Right kidney (tissue), 1 donor: ENCODE data around the gene BID.
A peak's percentile ranks its signal among the peaks of the same experiment; 100 is the strongest.
"Not testable (repeated sequence)": the region's sequence is repeated elsewhere in the genome, so short reads cannot be mapped to it uniquely, and the experiment has no call there.

Experiments
- DNase-seq: peaks from one replicate; pipeline ENCODE4 v3.0.0-alpha.2; 2016

Gene BID

GRCh38 chr22:17772249-17772957 is 1.9 kb downstream of the BID start:
- no peak for DNase-seq

DNA sequence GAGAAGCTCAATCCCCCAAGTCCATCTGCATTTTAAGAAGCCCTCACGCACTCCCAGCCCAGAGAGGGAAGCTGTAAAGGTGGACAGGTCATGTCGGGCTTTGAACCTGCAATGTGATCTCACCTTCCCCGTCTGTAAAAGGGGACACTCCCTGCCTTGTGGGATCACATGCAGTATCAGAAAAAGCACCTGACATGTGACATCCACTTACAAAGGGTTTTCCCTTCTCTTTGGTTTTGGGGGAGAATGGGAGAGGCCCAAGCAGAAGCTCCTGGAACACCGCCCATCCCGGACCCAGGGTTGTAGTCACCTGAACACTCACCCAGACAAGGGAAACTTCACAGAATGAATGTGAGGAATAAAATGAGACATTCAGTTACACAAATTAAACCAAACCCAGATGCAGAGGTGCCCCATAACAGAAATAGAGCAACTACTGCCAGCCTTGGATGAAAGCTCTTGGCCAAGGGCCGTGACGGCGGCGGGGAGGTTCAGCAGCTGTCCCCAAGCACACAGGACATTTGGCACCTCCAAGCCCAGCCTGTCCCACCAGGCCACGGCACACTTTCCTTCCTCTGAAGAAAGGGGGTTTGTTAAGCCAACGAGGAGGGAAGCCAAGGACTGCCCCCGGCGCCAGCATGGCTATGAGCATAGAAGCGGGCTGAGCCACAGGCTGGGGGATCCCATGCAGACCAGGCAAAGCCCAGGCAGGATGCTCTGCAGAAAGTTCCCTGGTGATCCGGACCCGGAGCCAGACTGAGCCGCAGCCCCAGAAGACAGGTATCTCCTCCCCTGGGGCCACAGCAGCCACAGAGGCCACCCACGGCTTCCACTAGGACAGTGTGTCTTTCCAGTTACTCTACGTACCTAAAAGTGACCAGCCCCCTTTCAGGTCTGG is 3.8 kb downstream of the BID start:
- no peak for DNase-seq

DNA sequence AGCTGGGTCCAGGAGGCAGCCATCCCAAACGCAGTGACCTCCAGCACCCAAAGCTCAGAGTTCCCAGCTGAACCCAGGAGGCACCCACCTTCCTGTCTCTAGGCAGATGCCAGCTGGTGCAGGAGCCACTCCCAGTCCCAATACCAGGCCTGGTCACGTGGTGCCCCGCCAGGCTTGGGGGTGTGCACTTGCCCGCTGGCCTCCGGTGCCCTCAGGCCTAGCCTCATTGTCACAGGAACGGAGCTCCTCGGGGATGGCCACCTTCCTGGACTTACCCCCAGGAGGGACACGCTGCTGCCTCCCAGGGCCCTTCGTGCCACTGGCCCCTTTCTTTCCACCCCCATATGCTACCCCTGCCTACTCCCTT is 4.6 kb downstream of the BID start:
- DNase-seq, result no peak

DNA sequence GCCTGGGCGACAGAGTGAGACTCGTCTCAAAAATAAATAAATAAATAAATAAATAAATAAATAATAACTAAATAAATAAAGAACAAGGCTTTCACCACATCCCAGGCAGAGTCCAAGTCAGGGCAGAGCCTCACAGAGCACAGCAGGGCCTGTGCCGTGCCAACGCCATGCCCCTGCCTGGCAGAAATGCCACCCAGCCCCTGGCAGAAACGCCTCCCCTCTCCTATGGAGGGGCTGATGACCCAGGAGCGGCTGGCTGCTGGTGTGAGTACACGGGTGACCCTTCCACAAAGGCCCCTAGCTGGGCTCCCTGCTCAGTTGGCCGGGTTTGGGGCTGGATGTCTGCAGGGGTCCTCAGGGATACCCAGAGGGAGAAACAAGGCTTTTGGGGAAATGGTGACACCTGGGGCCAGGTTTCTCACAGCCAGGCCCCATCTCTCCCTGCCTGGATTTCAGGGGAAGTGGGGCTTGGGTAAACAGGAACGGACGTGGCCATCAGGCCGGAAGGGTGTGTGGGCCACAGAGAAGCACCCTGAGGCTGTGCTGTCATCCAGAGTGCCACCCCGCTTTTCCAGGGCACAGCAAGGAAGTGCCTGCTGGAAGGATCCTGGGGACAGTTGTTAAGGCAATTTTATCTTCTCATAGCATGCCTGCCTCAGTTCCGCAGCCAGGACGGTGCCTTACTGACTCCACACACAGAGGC is 5.1 kb downstream of the BID start:
- DNase-seq, result no peak

DNA sequence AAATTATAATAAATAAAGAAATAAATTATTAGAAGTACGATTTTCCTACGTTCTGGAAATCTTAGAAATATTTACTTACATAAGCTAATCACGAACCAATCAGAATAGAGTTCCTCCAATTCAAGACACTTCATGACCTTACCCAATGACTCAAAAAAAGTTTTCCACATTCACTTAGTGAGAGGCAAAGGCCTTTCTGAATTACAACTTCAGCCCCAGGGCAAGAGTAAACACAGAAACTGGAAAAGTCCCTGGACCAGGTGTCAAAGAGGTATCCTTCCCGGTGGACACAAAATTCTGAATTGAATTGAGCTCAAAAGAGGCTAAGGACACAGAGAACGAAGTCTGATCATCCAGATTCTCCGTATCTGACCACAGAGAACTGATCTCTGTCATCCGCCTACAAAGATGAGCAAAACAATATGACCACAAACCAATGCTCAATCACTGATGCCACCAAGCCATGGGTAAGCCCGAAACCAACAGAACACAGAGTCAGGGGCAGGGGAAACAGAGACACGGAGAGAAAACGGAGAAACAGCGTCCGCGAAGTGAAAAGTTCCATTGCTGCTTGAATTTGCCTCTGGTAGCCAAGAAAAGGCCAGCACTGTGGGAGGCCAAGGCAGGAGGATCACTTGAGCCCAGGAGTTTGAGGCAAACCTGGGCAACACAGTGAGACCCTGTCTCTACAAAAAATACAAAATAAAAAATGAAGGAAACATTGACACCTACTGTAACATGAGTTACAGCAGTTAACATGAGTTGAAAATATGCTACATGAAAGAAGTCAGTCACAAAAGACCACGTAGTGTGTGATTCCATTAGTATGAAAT is 6.8 kb downstream of the BID start:
- DNase-seq, result no peak

GRCh38 chr22:17764852-17765251 is 9.4 kb downstream of the BID start:
- not testable (repeated sequence) for DNase-seq

GRCh38 chr22:17764036-17764435 is 10.2 kb downstream of the BID start:
- no peak for DNase-seq

DNA sequence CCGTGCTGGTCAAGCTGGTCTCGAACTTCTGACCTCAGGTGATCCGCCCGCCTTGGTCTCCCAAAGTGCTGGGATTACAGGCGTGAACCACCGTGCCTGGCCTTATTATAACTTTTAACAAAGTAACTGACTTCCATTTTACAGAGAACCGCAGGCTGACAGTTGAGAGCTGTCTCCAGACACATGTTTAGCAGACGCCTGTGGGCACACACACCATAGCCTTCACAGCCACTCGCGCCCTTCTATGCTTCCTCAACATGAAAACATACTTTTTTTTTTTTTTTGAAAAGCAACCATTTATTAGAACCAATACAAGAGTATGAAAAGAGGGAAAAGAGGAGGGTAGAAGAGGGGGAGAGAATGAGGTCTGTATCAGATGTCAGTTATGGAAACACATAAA is 10.8 kb downstream of the BID start:
- not testable (repeated sequence) for DNase-seq

DNA sequence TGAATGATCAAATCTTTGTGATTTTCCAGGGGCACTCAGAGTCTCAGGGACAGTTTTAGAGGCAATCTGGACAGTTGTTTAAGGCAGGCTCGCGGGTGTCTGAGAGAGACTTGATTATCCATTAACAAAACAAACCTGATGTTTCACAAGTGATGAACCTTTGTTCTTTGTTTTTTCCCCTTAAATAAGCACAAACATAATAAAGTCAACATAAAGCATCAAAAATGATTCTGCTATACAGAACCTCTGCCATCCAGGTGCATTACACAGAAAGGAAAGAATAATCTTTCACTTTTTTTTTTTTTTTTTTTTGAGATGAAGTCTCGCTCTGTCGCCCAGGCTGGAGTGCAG is 13.2 kb downstream of the BID start:
- DNase-seq, result no peak

- no peak for DNase-seq
Observed at GRCh38 chr22:17754233-17754925, 19.9 kb downstream of the BID start.

DNA sequence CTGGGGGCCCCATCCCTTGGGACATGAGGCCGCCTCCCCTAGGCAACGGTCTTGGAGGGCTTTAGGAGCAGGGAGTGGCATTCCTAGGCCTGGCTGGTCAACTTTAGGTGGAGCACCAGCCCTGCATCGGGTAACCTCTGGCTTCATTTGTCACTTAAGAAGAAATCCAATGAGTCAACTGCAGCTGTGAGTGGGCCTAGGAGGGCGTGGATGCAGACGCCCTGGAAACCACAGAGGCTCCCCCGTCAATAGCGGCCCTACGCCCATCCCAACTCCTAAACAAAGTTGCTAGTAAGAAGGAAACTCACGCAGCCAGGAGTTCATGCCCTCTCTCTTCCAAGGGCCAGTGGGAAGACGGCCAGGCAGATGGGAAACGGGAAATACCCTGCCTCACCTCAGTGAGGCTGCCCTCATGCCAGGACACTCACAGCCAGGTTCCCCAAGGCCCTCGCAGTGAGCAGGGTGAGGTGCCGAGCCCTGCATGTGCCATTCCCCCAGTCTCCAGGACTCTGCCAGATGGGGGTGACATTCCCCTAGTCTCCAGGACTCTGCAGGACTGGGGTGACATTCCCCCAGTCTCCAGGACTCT is 20.8 kb downstream of the BID start:
- DNase-seq, result no peak

DNA sequence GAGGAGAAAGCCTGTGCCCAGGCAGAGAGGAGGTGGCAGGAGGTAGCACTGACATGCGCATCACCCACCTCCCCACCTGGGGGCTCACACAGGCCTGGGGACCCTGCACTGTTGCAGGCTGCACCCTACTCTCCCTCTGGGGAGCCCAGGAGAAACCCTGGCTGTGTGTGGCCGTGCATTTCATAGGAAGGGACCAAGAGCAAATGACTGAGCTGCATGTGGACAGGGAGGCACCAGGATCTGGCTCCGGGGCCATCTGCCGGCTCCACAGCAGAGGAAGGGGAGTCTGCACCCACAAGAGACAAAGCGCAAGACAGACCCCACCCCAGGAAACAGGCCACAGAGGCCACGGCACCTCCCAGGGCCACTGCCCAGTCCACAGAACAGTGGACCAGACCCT is 22.7 kb downstream of the BID start:
- no peak for DNase-seq

DNA sequence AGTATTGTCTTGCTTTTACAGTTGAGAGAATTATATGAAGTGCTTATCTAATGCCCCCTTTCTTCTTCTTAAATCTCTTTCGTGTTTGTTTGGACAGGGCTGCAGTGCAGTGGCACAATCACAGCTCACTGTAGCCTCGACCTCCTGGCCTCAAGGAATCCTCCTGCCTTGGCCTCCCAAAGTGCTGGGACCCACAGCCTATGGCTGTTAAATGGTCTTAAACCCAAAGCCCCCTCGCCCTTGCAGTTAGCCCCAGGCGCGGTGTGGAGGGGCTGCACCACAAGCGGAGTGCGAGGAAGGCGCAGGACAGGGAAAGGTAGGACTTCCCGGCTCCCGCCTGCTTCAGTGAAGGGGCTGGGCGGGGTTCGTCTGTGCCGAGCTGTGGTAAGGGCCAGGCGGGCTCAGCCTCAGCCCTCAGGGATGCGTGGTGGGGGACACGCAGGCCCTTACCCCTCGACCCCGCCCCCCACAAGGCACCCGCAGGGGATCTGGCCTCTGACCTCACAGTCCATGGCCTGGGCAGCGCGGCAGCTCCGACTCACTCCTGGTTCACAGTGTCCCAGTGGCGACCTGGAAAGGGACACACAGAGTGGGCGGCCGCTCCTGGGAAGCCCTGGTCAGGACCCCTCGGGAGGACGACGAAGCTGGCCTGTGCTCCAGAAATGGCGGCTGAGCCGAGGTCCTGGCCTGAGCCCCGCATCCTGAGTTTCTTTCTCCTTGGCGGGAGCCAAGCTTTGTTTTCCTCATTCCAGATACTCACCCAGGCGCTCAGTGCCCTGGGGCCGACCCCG is 24.5 kb downstream of the BID start:
- no peak for DNase-seq

- DNase-seq, result peak; percentile 40
Observed at GRCh38 chr22:17748555-17749353, 25.5 kb downstream of the BID start.

DNA sequence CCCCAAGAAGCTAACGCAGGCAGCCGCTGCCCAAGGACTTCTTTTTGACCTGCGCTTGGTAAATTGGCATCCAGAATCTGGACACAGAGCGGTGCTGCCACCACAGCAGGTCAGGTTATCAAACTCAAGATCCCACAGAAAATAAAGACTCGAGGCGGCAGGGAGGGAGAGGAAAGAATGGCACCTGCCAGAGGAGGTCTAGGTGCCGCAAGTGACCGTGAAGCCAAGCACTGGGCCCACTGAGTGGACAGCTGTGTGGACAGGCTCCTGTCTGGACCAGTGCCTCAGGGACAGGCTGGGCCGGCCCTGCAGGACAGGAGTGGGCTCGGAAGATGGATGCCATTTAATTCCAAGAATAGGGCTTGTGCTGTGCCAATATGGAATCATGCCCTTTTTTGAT is 27.4 kb downstream of the BID start:
- no peak for DNase-seq

GRCh38 chr22:17744430-17744829 is 29.8 kb downstream of the BID start:
- no peak for DNase-seq

DNA sequence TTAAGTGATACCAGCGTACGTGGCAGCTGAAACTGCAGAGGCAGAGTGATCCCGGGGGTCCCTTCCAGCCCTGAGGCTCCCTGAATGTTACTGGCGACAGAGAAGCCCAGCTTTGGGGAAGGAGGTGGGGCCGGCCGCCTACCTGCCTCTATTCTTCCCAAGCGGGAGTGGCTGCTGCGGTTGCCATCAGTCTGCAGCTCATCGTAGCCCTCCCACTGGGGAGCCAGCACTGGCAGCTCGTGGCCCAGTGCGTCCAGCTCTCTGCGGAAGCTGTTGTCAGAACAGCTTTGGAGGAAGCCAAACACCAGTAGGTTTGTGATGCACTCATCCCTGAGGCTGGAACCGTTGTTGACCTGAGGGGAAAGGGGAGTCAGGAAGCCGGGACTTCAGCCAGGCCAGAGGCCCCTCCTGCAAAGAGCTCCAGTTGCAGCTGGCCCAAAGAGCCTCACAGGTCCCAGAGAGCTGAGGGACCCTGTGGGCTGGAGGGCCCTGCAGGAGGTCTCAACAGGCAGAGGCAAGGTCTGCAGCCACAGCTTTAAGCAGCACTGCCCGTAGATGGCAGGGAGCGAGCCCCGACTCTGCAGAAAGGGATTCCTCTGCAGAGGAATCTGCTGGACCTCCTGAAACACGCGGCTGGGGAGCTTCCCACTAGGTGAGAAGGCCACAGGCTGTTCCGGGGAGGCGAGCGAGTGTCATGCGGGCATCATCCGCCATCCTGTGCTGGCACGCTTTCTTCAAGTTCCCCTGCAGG is 30.4 kb downstream of the BID start:
- DNase-seq, result no peak

DNA sequence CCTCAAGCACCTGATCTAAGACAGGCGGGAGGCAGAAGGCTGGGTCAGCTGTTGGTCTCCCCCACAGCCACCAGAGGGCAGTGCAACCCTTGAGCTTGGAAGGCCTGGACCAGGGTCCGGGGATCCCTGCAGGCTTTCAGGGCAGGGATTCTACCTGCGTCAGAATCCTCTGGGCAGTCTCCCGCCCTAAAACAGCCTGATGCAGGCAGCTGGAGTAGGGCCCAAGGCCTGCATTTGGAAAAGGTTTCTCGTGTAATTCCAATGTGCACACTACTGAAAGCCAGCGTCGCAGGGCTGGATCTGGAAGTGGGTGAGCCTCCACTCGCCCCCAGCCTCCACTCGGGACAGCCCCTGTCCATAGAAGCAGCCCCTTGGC is 31.8 kb downstream of the BID start:
- DNase-seq, result no peak
